HG03378 (cell line): ENCODE measurements around the gene ASAH2.

Experiments used
- ATAC-seq: cut with Tn5 transposase; IDR thresholded peaks from one replicate; pipeline ENCODE4 v1.9.1; 2021; ENCODE audit warnings: mild to moderate bottlenecking, moderate library complexity; ENCODE audit not compliant: unreplicated experiment

ASAH2 gene

DNA sequence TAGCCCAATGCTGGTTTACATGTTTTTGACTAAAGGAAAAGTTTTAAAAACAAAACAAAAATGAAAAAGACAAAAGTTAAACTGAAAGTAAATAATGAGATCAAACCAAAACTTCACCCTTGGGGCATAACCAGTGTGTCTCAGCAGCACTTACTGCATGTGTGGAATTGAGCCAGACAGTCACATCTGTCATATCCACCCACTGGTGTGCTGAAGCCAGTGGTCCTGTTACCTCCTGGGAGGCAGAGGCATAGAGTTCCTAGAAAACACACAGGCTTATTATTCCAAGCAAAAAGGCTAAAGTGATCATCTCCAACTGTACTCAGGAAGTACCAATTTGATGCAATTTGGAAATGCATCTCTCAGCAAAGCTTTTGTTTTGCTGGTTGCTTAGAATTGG, 40.4 kb downstream of the ASAH2 start:
- no peak for ATAC-seq
